Smooth muscle cell of the pulmonary artery (primary cell): ENCODE measurements around the gene TAAR8. TPM values are rescaled to one million over a fixed set of nuclear protein-coding genes. Genes with fewer than 3 reads are reported as not detected.

Experiments used
- total RNA-seq: library from RNA; depleted of rRNA; stranded (reverse); fragments of >200 nt; gene quantifications from 2 replicates; pipeline ENCODE4 v1.2.3, GENCODE V29; 2014

TAAR8 gene, protein sequence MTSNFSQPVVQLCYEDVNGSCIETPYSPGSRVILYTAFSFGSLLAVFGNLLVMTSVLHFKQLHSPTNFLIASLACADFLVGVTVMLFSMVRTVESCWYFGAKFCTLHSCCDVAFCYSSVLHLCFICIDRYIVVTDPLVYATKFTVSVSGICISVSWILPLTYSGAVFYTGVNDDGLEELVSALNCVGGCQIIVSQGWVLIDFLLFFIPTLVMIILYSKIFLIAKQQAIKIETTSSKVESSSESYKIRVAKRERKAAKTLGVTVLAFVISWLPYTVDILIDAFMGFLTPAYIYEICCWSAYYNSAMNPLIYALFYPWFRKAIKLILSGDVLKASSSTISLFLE
- not detected in 2 replicates for total RNA-seq

DNA sequence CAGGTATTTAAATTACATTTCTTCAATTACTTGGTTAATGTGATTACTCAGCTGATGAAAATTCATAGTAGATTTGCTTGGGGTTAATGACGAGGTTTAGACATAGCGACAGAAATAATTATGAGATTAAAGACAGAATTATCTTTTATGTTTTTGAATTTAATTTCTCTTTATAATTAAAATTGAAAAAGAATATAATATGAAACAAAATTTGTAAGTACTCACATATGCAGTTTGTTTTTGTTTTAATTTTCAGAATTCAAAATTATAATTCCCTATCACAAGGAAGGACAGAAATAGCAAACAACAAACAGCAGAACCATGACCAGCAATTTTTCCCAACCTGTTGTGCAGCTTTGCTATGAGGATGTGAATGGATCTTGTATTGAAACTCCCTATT lies at the start of gene TAAR8:
TAAR8 (plus strand) TSS at position 301 of the 400 bp plus-strand sequence; CDS start at position 322, 21 bp downstream.

DNA sequence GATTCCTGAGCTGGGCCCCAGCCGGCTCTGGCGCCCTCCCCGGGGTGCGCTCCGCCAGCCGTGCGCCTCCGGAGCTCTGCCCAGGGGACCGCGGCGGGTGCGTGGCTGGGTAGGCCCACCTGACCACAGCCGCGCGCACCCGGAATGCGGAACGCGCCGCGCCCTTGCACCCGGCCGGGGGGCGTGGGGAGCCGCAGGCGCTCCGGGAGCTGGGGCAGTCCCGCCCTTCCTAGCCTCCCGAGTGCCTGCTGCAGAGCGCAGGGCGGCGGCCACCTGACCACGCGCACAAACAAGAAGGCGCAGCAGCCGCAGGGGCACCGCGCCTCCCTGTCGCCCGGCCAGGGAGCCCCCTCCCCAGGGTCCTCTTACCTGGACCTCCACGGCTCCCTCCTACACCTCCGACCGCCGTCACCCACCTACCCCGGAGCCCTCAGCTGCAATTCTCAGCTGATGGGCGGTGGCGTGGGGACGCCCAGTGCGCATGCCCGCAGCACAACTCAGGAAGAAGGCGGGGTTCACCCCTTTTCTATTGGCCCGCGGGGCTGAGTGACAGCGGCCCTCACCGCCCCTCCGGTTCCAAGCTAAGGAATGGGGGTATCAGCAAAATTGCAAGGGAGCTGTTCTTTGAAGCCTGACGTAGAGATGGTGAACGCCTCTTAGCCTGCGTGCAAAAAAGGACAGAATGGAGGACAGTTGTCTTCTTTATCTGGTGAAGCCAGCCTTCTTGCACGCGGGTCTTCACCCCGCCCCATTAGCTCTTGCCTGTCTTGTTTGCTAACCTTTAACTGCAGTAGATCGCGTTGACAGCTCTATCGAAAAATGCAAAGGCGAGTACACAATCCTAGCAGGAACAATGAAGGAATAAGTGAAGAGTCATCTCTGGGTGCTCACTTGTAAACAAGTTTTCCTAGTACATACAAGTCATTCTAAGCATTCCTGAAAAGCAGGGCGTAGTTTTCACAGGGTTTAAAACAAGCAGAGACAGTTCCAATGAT lies 39.5 kb upstream of the TAAR8 start, which contains the start of gene STX7:
STX7 (minus strand) TSS at position 479 of the 995 bp plus-strand sequence. CDS start 9,586 bp downstream, outside the sequence.

GRCh38 chr6:132537977-132538376 lies 14.5 kb upstream of the TAAR8 start, which contains the start of gene TAAR9:
TSS of gene TAAR9 (plus strand) at chr6:132538277. CDS start at chr6:132538290, 13 bp downstream.

DNA sequence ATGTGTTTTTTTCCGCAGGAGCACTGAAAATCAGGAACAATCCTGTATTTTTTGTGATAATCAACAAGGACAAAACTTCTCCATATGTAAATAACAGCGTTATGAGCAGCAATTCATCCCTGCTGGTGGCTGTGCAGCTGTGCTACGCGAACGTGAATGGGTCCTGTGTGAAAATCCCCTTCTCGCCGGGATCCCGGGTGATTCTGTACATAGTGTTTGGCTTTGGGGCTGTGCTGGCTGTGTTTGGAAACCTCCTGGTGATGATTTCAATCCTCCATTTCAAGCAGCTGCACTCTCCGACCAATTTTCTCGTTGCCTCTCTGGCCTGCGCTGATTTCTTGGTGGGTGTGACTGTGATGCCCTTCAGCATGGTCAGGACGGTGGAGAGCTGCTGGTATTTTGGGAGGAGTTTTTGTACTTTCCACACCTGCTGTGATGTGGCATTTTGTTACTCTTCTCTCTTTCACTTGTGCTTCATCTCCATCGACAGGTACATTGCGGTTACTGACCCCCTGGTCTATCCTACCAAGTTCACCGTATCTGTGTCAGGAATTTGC lies 17.8 kb downstream of the TAAR8 start, which contains the start of gene TAAR6:
TAAR6 (plus strand) TSS at position 102 of the 557 bp plus-strand sequence; CDS start at position 102, 0 bp downstream.

GRCh38 chr6:132589454-132589853 lies 37.0 kb downstream of the TAAR8 start, which contains the start of gene TAAR5:
TSS of gene TAAR5 (minus strand) at chr6:132589741. CDS start at chr6:132589686, 55 bp downstream.

Other genes starting within 250 kb of the TAAR8 start
- gene MOXD1, start 151.2 kb upstream of the TAAR8 start, total RNA-seq, result 41.5 and 73.5 TPM in 2 replicates
- 44.4 and 79.2 TPM in 2 replicates for gene STX7, start 39.6 kb upstream of the TAAR8 start, total RNA-seq
- 0.07 TPM in 1 of 2 replicates, not detected in the other for gene TAAR9, start 14.4 kb upstream of the TAAR8 start, total RNA-seq
- gene TAAR6, start 17.6 kb downstream of the TAAR8 start, total RNA-seq, result not detected in 2 replicates
- gene TAAR5, start 37.1 kb downstream of the TAAR8 start, total RNA-seq, result not detected in 2 replicates
- not detected in 2 replicates for gene TAAR2, start 71.6 kb downstream of the TAAR8 start, total RNA-seq
- not detected in 2 replicates for gene TAAR1, start 106.5 kb downstream of the TAAR8 start, total RNA-seq
- 0.20 TPM in 1 of 2 replicates, not detected in the other for gene VNN1, start 161.4 kb downstream of the TAAR8 start, total RNA-seq
- 0.39 TPM in 1 of 2 replicates, not detected in the other for gene VNN2, start 205.2 kb downstream of the TAAR8 start, total RNA-seq
- gene SLC18B1, start 246.0 kb downstream of the TAAR8 start, total RNA-seq, result 3.4 and 4.4 TPM in 2 replicates